ENCODE measurements around the gene KRTAP8-1. TPM values are rescaled to one million over a fixed set of nuclear protein-coding genes. Genes with fewer than 3 reads are reported as not detected.

The KRTAP8-1 gene
- total RNA-seq, result not detected
- long read RNA-seq, result 0 reads

- DNase-seq (ENCODE audit: low spot score), result no peak
These were observed at the start of gene KRTAP8-1 for GRCh38 chr21:30813174-30813573. TSS of gene KRTAP8-1 (minus strand) at chr21:30813274. CDS start at chr21:30813220, 54 bp downstream.

DNA sequence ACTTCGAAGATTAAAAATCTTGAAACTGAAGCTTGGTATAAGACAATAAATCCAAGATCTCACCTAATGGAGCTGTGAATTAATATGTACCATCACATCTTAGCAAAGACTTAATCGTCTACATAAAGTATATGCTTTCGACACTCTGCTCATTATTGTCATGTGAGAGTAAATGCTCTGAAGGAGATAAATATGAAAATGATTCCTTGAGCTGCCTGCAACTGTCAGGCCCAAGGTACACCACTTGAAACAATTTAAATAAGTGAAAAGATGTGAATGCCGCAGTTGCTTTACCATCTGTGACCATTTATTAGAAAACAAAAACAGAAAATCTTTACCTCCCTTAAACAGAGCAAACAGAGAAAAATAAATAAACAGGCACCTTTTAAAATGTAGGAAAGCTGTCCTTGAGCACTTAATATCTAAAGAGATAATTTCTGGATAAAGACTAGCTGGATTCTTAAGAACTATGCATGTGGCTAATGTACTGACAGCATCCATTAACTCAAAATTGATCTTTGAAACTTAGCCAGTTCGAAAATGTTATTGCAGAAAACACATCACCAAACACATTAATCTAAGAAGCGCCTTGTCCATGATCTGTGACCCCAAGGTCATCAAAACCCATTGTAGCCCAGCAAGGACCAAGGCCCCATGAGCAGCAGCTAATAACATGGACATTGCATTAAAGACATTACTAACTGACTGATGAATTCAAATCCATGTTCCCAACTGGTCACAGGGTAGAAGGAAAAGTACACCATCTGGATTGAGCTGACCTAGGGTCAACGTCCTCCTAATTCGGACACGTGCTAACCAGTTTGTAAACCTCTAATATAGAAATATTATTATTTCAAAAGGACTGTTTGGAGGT lies 34.8 kb upstream of the KRTAP8-1 start:
- no peak for DNase-seq (ENCODE audit: low spot score)

GRCh38 chr21:30842990-30843389 lies 29.9 kb upstream of the KRTAP8-1 start:
- no peak for DNase-seq (ENCODE audit: low spot score)

DNA sequence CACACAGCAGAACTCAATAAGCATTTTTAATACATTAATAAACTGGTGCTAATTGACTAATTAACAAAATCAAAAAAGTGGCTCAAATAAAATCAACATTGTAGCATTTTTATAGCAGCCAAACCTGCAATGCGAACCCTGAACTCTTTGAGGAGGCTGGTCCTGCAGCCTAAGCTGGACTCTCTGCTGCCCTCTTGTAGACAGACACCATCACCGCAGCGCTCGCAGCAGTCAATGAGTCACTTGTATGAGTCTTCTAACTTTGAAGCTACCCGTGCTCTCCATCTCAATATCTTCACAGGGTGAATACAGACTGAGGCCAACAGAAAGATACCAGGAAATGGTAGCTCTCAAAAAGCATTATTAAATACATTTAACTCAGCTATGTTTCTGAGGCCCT lies 26.2 kb upstream of the KRTAP8-1 start:
- no peak for DNase-seq (ENCODE audit: low spot score)

GRCh38 chr21:30838536-30838935 lies 25.5 kb upstream of the KRTAP8-1 start:
- no peak for DNase-seq (ENCODE audit: low spot score)

- no peak for DNase-seq (ENCODE audit: low spot score)
These were observed 18.2 kb upstream of the KRTAP8-1 start for GRCh38 chr21:30831194-30831765.

- DNase-seq (ENCODE audit: low spot score), result no peak
These were observed 16.6 kb upstream of the KRTAP8-1 start, which contains the start of gene KRTAP7-1 for GRCh38 chr21:30829659-30830058. TSS of gene KRTAP7-1 (minus strand) at chr21:30829759. CDS start at chr21:30829698, 61 bp downstream.

- DNase-seq (ENCODE audit: low spot score), result no peak
These were observed 6.0 kb upstream of the KRTAP8-1 start for GRCh38 chr21:30818837-30819610.

DNA sequence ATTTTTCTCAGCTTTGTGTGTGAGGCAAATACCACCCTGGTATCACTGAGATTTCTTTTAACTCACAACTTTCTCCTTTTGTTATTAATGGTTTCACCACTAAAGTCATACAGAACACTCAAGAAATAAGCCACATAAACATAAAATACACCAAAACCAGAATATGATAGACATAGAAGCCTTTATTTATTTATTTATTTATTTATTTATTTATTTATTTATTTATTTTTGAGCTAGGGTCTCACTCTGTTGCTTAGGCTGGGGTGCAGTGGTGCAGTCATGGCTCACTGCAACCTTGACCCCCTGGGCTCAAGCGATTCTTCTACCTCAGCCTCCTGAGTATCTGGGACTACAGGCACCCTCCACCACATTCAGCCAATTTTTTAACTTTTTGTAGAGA lies 12.5 kb downstream of the KRTAP8-1 start:
- no peak for DNase-seq (ENCODE audit: low spot score)

- no peak for DNase-seq (ENCODE audit: low spot score)
These were observed 19.3 kb downstream of the KRTAP8-1 start for GRCh38 chr21:30793581-30794314.

DNA sequence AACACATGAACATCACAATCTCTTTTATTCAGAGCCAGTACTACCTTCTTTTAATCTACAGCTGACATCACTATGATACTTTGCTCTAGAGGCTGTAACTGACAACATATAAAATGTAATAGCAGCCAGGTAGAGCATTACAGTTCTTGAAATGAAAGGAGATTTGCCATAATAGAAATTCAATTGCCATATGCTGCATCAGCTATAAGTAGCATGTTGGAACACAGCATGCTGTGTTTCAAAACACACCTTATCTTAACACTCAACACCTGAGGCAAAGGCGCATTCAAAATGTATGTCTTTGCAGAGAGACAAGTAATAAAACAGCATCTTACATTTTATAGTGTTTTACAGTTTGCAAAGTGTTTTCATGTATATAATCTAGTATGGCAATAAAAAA lies 33.8 kb downstream of the KRTAP8-1 start:
- DNase-seq (ENCODE audit: low spot score), result no peak

DNA sequence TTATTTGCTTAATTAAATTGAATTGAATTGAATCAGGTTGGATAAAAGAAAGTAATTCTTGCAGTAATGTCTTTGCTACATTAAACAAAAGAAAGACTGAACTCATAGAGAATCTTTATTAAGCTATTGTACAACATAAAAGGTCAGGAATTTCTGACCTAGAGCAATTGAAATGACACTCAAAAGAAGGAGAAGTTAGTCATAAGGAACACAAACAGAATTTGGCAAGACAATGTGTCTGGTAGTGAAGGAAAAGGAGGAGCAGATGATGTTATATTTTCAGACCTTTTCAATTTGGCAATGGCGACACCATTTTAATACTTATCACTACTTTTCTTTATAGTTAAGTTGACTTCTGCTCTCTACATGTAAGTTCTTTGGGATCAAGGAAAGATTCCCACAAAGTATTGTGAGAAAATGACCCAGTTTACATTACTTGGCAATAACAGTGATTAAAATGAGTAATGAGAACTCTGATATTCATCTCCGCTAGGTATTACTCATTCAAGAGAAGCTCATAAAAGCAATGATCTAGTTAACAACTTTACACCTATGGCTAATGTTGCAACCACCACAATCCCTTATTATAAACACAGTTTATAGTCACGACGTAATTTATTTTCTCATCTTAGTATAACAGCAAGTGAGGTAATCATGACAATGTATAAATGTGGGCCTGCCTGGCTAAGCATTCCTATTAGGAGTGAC lies 43.2 kb downstream of the KRTAP8-1 start:
- no peak for DNase-seq (ENCODE audit: low spot score)

Other genes starting within 250 kb of the KRTAP8-1 start
- not detected for gene KRTAP22-2, start 222.9 kb downstream of the KRTAP8-1 start, total RNA-seq
- gene KRTAP6-3, start 220.8 kb downstream of the KRTAP8-1 start, total RNA-seq, result not detected
- not detected for gene KRTAP6-2, start 214.4 kb downstream of the KRTAP8-1 start, total RNA-seq
- gene KRTAP22-1, start 212.2 kb downstream of the KRTAP8-1 start, total RNA-seq, result not detected
- not detected for gene KRTAP6-1, start 199.3 kb downstream of the KRTAP8-1 start, total RNA-seq
- not detected for gene KRTAP20-1, start 196.8 kb downstream of the KRTAP8-1 start, total RNA-seq
- gene KRTAP20-4, start 192.6 kb downstream of the KRTAP8-1 start, total RNA-seq, result not detected
- gene KRTAP20-2, start 178.1 kb downstream of the KRTAP8-1 start, total RNA-seq, result not detected
- not detected for gene KRTAP20-3, start 170.4 kb downstream of the KRTAP8-1 start, total RNA-seq
- gene KRTAP21-3, start 94.5 kb downstream of the KRTAP8-1 start, total RNA-seq, result not detected
- not detected for gene KRTAP21-2, start 66.0 kb downstream of the KRTAP8-1 start, total RNA-seq
- gene KRTAP21-1, start 57.8 kb downstream of the KRTAP8-1 start, total RNA-seq, result not detected
- not detected for gene KRTAP7-1, start 16.5 kb upstream of the KRTAP8-1 start, total RNA-seq
- not detected for gene KRTAP11-1, start 68.3 kb upstream of the KRTAP8-1 start, total RNA-seq
- gene KRTAP19-8, start 225.2 kb upstream of the KRTAP8-1 start, total RNA-seq, result not detected